Measurements from ENCODE around the gene IQGAP3. TPM values are rescaled to one million over a fixed set of nuclear protein-coding genes. Genes with fewer than 3 reads are reported as not detected.

Gene IQGAP3
- polyA plus RNA-seq, 1 of the 3 experiments (the other 2 are of a cell fraction), result 15.6 TPM

GRCh38 chr1:156583821-156584622 is 11.7 kb upstream of the IQGAP3 start:
- H3K27ac ChIP-seq (ENCODE audit: low read depth in 2 of 2, low read length in 1 of 2), result no peak overlapping the region
- H3K36me3 ChIP-seq (replicated peaks in 1 of 2; ENCODE audit: control insufficient read depth in 1 of 2, insufficient read depth in 2 of 2, low read length in 1 of 2), result no peaks in the 10 kb centered on the region
- no peaks in the 10 kb centered on the region for H3K79me2 ChIP-seq (ENCODE audit: insufficient read depth)
- no peaks in the 10 kb centered on the region for H4K20me1 ChIP-seq (ENCODE audit: insufficient read depth)
- no peaks in the 10 kb centered on the region for H3K4me1 ChIP-seq (ENCODE audit: control insufficient read depth in 1 of 2, insufficient read depth in 2 of 2, low read depth in 1 of 2, low read length in 1 of 2)
- no peaks in the 10 kb centered on the region for H3K27me3 ChIP-seq (ENCODE audit: insufficient read depth)
- H3K9me2 ChIP-seq, result no peaks in the 10 kb centered on the region
- no peak overlapping the region for H3K4me2 ChIP-seq
- ChIA-PET POLR2A (no interaction called here), CTCF (interaction anchor here (0.5 to 11.1 kb wide), 15 partner anchors 10 to 94 kb away, joined by 3 to 104 read pairs (median 6); partner anchors contain the start of genes GPATCH4, HAPLN2 and NAXE)
- peak overlapping the region; percentile 57; the same call in 1 of the 2 replicates for H2AFZ ChIP-seq (ENCODE audit: low read depth)
- TF ChIP-seq MAX (IDR thresholded peaks at IDR 0.05; ENCODE audit: low read depth), result no peak
- TF ChIP-seq SMC3 (IDR thresholded peaks at IDR 0.05; ENCODE audit: low read depth, low read length), result peak; percentile 75
- no peak for TF ChIP-seq FOXM1 (IDR thresholded peaks at IDR 0.05; ENCODE audit: low read depth)
- no peak for TF ChIP-seq REST (IDR thresholded peaks at IDR 0.05; ENCODE audit: low read depth, low read length)
- TF ChIP-seq CTCF (IDR thresholded peaks at IDR 0.05), result peak; percentile 88
- no peak for TF ChIP-seq SIN3A (IDR thresholded peaks at IDR 0.05; ENCODE audit: borderline replicate concordance, low read depth, low read length)
- no peak for TF ChIP-seq EP300 (IDR thresholded peaks at IDR 0.05; ENCODE audit: borderline replicate concordance in 1 of 2, low read depth in 1 of 2, low read length in 1 of 2)
- TF ChIP-seq RFX5 (IDR thresholded peaks at IDR 0.05; ENCODE audit: low read length), result no peak
- TF ChIP-seq RCOR1 (IDR thresholded peaks at IDR 0.05; ENCODE audit: low read length), result no peak
- no peak for TF ChIP-seq RXRA (IDR thresholded peaks at IDR 0.05; ENCODE audit: borderline replicate concordance, low read depth)
- TF ChIP-seq MEF2A (IDR thresholded peaks at IDR 0.05; ENCODE audit: borderline replicate concordance, low read depth), result no peak
- peak; percentile 89 for TF ChIP-seq RAD21 (IDR thresholded peaks at IDR 0.05; ENCODE audit: low read length)
- TF ChIP-seq TCF12 (IDR thresholded peaks at IDR 0.05), result no peak
- no peak for TF ChIP-seq GATA2 (CRISPR knock-in tag; IDR thresholded peaks at IDR 0.05)
- no peak for TF ChIP-seq GABPA (IDR thresholded peaks at IDR 0.05; ENCODE audit: low read depth)
- TF ChIP-seq ELF1 (IDR thresholded peaks at IDR 0.05), result no peak
- TF ChIP-seq TAF1 (IDR thresholded peaks at IDR 0.05; ENCODE audit: borderline replicate concordance, low read depth, low read length), result no peak
- no peak overlapping the region for H3K9ac ChIP-seq
- H3K4me3 ChIP-seq (ENCODE audit: low read depth in 2 of 2, low read length in 1 of 2), result no peak overlapping the region
- H3F3A ChIP-seq (replicated peaks; ENCODE audit: insufficient read depth), result no peaks in the 10 kb centered on the region
- peak; percentile 78 for DNase-seq
- WGBS (ENCODE audit: low lambda C conversion rate), result 54% methylated on average over 19 of the region's 20 CpGs
- H3K9me3 ChIP-seq, result no peaks in the 10 kb centered on the region
